ENCODE results near the gene DNAH17.

Gene DNAH17

GRCh38 chr17:78476149-78476548, 101.0 kb downstream of the DNAH17 start:
- Histone ChIP-seq H3K4me1 (no peaks in the 10 kb centered on the region), H3K27me3 (ENCODE audit: control insufficient read depth, insufficient read depth, low read length) (peaks cover 4% of the 10 kb centered on the region), H3K4me3 (ENCODE audit: low read depth, low read length) (no peak overlapping the region), H3K4me2 (ENCODE audit: low read length) (no peak overlapping the region), H2AFZ (no peak overlapping the region), H3K36me3 (ENCODE audit: control insufficient read depth, insufficient read depth, low read length) (no peaks in the 10 kb centered on the region), H3K9me3 (ENCODE audit: control insufficient read depth, low read length) (no peaks in the 10 kb centered on the region), H3K79me2 (no peaks in the 10 kb centered on the region), H3K27ac (no peak overlapping the region), H3K9ac (no peak overlapping the region)
- no peak for TF ChIP-seq CTCF (IDR thresholded peaks at IDR 0.05)

- Histone ChIP-seq H3K4me1 (no peaks in the 10 kb centered on the region), H3K4me3 (ENCODE audit: low read depth, low read length) (no peak overlapping the region), H3K27ac (no peak overlapping the region), H3K9ac (no peak overlapping the region), H3K27me3 (ENCODE audit: control insufficient read depth, insufficient read depth, low read length) (peaks cover 4% of the 10 kb centered on the region), H3K9me3 (ENCODE audit: control insufficient read depth, low read length) (no peaks in the 10 kb centered on the region), H3K4me2 (ENCODE audit: low read length) (no peak overlapping the region), H3K79me2 (no peaks in the 10 kb centered on the region), H3K36me3 (ENCODE audit: control insufficient read depth, insufficient read depth, low read length) (no peaks in the 10 kb centered on the region), H2AFZ (no peak overlapping the region)
- TF ChIP-seq CTCF (IDR thresholded peaks at IDR 0.05) = no peak
These were observed 102.0 kb downstream of the DNAH17 start for GRCh38 chr17:78475211-78475610.

GRCh38 chr17:78474614-78475146, 102.5 kb downstream of the DNAH17 start:
- no peak for TF ChIP-seq CTCF (IDR thresholded peaks at IDR 0.05)
- H3K27ac ChIP-seq = no peak overlapping the region

GRCh38 chr17:78473951-78474613, 103.1 kb downstream of the DNAH17 start:
- TF ChIP-seq CTCF (IDR thresholded peaks at IDR 0.05) = no peak
- H3K4me2 ChIP-seq (ENCODE audit: low read length) = no peak overlapping the region
- no peaks in the 10 kb centered on the region for H3K36me3 ChIP-seq (ENCODE audit: control insufficient read depth, insufficient read depth, low read length)
- H2AFZ ChIP-seq = no peak overlapping the region
- peaks cover 4% of the 10 kb centered on the region for H3K27me3 ChIP-seq (ENCODE audit: control insufficient read depth, insufficient read depth, low read length)
- no peaks in the 10 kb centered on the region for H3K79me2 ChIP-seq
- no peak overlapping the region for H3K4me3 ChIP-seq (ENCODE audit: low read depth, low read length)
- no peak overlapping the region for H3K27ac ChIP-seq
- H3K4me1 ChIP-seq = no peaks in the 10 kb centered on the region
- H3K9me3 ChIP-seq (ENCODE audit: control insufficient read depth, low read length) = no peaks in the 10 kb centered on the region
- no peak overlapping the region for H3K9ac ChIP-seq

More at GRCh38 chr17:78474614-78475146, 102.5 kb downstream of the DNAH17 start:
- Histone ChIP-seq H3K4me3 (ENCODE audit: low read depth, low read length) (no peak overlapping the region), H3K4me2 (ENCODE audit: low read length) (no peak overlapping the region), H2AFZ (no peak overlapping the region), H3K79me2 (no peaks in the 10 kb centered on the region), H3K9ac (no peak overlapping the region), H3K27me3 (ENCODE audit: control insufficient read depth, insufficient read depth, low read length) (peaks cover 4% of the 10 kb centered on the region), H3K4me1 (no peaks in the 10 kb centered on the region), H3K36me3 (ENCODE audit: control insufficient read depth, insufficient read depth, low read length) (no peaks in the 10 kb centered on the region), H3K9me3 (ENCODE audit: control insufficient read depth, low read length) (no peaks in the 10 kb centered on the region)
